MV-4-11 (cell line): ENCODE data around the gene DESI2.
"Not testable (repeated sequence)": the region's sequence is repeated elsewhere in the genome, so short reads cannot be mapped to it uniquely, and the experiment has no call there.

Source experiments
- DNase-seq: peaks from one replicate; lab custom pipeline; 2025; lab: John Stamatoyannopoulos, UW

DESI2 gene

GRCh38 chr1:244654108-244655038 is 1.4 kb downstream of the DESI2 start:
- DNase-seq = no peak

DNA sequence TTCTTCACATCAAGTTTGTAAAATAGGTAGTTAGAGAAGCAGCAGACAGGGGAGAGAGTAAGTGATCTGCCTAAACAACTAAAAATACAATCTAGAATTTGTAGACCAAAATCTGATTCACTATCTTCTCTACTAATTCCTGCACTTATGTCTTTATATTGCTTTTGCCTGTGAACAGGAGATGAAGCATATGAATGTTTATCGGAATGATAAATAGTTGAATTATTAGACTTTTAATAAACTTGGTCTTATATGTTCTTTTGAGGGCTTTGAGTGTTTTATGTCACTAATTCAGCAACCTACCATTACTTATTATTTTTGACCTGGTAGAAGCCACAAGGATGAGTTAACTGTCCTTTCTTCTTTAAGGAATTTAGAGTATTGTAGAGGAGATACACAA is 2.3 kb downstream of the DESI2 start:
- DNase-seq = no peak

DNA sequence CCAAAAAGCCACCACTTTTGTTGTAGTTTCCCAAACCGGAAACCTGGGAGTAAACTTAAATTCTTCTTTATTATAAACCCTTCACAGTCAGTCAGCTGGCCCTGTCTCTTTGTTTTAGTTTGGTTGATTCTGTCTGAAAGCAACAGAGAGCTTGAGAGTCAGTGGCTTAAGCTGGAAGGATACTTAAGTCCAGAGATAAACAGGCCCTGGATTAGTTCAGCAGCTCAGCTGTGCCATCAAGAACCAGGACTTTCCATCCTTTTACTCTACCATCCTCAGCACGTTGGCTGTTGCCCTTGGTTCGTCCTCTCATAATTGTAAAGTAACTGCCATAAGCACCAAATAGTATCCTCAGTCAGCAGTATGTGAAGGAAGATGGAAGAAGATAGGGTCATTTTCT is 4.5 kb downstream of the DESI2 start:
- no peak for DNase-seq

DNA sequence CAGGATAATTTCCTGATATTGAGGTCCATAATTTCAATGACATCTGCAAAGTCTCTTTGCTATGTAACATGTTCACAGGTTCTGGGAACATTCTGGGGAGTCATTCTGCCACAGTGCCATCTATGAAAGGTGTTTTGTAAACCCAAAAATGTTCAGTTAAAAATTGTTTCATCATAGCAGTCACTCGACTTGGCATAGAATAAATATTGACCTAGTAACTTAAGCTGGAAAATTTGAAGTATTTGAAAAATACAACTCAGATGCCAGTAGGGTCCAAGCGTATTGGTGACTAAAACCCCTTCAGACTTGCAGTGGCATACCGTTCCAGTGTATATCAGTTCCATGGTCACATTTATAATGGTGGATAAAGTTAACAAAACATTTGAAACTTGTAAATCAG is 6.8 kb downstream of the DESI2 start:
- DNase-seq = no peak

- DNase-seq = no peak
Observed at GRCh38 chr1:244660595-244660994, 7.7 kb downstream of the DESI2 start.

- not testable (repeated sequence) for DNase-seq
Observed at GRCh38 chr1:244661569-244662312, 8.8 kb downstream of the DESI2 start.

- DNase-seq = no peak
Observed at GRCh38 chr1:244662599-244662998, 9.7 kb downstream of the DESI2 start.

DNA sequence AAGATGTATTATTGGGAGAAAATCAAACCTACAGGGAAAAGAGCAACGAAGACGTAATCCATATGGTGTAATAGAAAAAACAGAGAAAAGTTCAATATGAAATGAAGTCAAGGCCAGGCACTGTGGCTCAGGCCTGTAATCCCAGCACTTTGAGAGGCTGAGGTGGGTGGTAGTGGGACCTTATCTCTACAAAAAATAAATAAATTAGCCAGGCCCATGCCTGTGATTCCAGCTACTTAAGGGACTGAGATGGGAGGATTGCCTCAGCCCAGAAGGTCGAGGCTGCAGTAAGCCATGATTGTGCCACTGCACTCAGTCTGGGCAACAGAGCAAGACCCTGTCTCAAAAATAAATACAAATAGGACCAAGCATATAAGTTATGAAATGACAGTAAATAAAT is 11.4 kb downstream of the DESI2 start:
- DNase-seq = no peak

DNA sequence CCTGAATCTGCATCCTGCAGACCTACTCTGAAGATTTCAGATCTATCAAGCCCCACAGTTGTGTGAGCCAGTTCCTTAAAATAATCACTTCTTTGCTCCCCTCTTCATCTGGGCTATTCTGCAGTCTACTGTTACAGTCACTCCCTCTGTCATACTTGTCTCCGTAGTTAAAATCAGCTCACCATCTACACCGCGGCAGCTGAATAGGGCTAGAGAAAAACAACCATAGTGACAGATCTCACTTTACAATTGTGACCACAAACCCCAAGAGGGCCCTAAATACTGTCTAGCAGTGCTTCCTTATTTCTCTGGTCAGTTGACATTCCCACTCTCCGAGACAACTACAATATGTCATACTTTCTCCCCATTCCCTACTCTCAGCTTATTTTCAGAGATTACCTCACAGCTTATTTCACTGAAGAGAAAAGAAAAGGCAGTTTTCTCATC is 12.9 kb downstream of the DESI2 start:
- peak; percentile 92 for DNase-seq

DNA sequence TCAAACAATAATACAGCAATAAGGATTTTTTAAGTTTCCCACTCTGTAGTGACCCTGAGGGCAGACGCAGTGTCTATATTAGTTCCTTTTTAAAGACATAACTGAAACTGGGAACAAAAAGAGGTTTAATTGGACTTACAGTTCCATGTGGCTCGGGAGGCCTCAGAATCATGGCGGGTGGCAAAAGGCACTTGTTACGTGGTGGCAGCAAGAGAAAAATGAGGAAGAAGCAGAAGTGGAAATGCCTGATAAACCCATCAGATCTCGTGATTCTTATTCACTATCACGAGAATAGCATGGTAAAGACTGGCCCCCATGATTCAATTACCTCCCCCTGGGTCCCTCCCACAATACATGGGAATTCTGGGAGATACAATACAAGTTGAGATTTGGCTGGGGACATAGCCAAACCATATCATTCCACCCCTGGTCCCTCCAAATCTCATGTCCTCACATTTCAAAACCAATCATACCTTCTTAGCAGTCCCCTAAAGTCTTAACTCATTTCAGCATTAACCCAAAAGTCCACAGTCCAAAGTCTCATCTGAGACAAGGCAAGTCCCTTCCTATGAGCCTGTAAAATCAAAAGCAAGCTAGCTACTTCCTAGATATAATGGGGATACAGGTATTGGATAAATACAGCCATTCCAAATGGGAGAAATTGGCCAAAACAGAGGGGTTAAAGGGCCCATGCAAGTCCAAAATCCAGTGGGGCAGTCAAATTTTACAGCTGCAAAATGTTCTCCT is 13.9 kb downstream of the DESI2 start:
- DNase-seq = peak; percentile 86

DNA sequence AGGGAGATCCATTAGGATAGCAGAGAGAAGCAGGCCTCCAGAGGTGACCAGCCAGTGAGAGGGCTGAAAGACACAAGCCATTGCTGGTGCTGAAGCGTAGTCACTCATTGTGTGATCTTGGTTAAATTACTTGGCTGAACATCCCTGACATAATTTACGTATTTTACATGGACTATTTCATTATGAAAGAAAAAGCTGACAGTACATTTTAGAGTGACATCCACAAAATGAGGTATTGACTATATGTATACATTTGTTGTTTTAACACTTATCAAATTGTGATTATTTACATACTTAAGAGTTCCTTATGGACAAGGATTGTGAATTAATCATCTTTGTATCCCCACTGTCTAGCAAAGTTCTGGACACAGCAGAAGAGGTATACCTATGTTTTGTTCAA is 14.9 kb downstream of the DESI2 start:
- no peak for DNase-seq

DNA sequence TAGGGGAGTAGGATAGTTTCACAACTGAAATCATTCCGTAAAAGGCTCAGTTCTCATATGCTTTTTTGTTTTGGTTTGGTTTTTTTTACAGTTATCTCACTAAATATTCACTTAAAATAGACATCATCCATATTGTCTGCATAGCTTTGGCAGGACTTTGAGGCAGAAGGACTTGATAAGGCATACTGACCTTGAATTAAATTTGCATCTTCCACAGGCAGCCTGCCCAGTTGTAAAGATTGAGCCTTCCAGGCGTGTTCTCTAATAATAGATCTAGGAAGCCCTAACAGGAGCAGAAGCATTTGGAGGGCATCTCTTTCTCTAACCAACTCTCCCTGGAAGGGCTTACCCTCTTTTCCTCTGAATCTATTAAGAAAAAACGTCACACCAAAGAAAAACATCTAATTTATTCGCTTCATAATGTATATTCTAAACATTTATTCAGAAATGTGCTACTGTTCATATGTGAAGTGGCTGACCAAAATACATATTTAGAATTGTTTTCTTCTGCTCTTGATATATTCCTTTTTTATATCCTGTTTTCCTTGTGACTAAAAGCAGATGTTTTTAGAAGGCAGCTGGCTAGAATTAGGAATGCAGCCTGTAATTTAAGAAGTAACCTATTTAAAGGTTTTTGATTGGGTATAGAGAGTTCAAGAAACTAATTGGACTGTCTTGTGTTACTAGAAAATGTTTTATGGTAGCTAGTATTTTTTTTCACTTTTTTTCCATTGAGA is 20.2 kb downstream of the DESI2 start:
- DNase-seq = no peak

GRCh38 chr1:244674446-244674845 is 21.5 kb downstream of the DESI2 start:
- no peak for DNase-seq

DNA sequence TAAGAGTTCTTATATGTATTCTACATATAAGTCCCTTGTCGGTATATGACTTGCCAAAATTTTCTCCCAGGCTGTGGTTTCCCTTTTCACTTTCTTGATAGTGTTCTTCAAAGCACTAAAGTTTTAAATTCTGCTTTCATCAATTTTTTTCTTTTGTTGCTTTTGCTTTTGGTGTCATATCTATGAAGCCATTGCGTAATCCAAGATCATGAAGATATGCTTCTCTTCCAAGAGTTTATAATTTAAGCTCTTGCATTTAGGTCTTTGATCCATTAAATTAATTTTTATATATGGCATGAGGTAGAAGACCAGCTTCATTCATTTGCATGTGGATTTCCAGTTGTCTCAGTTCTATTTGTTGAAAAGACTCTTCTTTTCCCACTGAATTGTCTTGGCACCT is 22.2 kb downstream of the DESI2 start:
- no peak for DNase-seq

- no peak for DNase-seq
Observed at GRCh38 chr1:244678697-244679096, 25.8 kb downstream of the DESI2 start.

- DNase-seq = no peak
Observed at GRCh38 chr1:244680667-244681066, 27.7 kb downstream of the DESI2 start.

DNA sequence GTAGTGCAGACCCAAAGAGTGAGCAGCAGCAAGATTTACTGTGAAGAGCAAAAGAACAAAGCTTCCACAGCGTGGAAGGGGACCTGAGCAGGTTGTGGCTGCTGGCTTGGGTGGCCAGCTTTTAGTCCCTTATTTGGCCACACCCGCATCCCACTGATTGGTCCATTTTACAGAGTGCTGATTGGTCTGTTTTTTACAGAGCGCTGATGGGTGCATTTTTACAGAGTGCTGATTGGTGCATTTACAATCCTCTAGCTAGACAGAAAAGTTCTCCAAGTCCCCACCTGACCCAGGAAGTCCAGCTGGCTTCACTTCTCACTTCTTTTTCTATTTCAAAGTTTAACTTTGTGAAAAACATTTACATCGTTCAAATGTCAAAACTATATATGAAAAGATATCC is 29.2 kb downstream of the DESI2 start:
- DNase-seq = not testable (repeated sequence)

DNA sequence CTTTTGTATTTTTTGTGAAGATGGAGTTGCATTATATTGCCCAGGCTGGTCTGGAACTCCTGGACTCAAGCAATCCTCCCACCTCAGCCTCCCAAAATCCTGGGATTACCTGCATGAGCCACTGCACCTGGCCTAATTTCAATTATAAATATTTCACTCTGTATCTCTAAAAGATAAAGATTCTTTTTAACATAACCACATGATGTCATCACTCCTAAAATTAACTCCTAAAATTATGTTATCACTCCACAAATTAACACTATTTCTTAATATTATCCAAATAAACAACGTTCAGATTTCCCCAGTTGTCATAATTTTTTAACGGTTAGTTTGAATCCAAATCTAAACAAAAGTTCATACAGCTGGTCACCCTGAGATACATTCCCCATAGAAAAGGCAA is 43.0 kb downstream of the DESI2 start:
- no peak for DNase-seq

GRCh38 chr1:244699741-244700140 is 46.8 kb downstream of the DESI2 start:
- no peak for DNase-seq

GRCh38 chr1:244700808-244701207 is 47.9 kb downstream of the DESI2 start:
- no peak for DNase-seq

- DNase-seq = no peak
Observed at GRCh38 chr1:244702620-244703019, 49.7 kb downstream of the DESI2 start.

- DNase-seq = no peak
Observed at GRCh38 chr1:244704107-244704506, 51.2 kb downstream of the DESI2 start.
